ENCODE measurements around the gene RASSF5. TPM values are rescaled to one million over a fixed set of nuclear protein-coding genes. Genes with fewer than 3 reads are reported as not detected.

RASSF5 gene
- total and polyA plus RNA-seq, 9 of the 15 experiments (the other 6 are each of a cell fraction or from before 2014, with no cell fraction given) = 6.1 to 41.0 (median 25.2) TPM

DNA sequence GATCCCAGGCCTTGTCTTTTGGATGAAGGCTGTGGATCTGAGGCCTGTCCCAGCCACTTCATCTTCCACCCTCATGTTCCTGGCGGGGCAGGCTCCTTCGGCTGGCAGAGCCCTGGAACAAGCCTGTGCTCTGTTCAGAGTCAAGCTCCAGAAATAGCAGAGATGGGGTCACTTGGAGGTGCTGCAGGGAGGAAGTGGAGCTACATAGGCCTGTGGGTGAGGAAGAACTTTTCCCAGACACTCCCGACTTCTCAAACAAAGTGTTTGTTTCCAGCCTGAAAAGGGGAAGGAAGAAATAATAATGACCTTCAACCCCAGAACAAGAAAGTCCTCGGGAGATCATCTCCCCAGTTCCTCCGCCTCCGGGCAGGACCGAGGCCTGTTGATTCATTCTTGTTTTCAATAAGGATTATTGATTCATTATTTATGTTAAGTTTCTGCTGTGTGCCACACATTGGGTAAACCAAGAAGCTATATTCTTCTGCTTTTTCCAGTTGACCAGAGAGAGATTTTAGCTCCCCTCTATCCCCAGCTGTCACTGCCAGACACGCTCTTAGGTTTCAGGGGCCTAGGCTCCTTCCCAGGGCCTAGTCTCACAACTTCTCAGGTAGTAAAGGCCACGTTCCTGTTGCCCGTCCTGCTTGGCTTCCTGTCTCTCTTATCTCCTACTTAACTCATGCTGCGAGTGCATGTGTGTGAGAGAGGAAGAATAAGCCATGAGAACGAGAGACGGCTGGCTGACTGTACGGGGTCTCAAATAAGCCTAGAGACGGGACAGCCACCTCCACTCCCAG is 20.1 kb upstream of the RASSF5 start (continued):
- TF ChIP-seq, protein P1, sequence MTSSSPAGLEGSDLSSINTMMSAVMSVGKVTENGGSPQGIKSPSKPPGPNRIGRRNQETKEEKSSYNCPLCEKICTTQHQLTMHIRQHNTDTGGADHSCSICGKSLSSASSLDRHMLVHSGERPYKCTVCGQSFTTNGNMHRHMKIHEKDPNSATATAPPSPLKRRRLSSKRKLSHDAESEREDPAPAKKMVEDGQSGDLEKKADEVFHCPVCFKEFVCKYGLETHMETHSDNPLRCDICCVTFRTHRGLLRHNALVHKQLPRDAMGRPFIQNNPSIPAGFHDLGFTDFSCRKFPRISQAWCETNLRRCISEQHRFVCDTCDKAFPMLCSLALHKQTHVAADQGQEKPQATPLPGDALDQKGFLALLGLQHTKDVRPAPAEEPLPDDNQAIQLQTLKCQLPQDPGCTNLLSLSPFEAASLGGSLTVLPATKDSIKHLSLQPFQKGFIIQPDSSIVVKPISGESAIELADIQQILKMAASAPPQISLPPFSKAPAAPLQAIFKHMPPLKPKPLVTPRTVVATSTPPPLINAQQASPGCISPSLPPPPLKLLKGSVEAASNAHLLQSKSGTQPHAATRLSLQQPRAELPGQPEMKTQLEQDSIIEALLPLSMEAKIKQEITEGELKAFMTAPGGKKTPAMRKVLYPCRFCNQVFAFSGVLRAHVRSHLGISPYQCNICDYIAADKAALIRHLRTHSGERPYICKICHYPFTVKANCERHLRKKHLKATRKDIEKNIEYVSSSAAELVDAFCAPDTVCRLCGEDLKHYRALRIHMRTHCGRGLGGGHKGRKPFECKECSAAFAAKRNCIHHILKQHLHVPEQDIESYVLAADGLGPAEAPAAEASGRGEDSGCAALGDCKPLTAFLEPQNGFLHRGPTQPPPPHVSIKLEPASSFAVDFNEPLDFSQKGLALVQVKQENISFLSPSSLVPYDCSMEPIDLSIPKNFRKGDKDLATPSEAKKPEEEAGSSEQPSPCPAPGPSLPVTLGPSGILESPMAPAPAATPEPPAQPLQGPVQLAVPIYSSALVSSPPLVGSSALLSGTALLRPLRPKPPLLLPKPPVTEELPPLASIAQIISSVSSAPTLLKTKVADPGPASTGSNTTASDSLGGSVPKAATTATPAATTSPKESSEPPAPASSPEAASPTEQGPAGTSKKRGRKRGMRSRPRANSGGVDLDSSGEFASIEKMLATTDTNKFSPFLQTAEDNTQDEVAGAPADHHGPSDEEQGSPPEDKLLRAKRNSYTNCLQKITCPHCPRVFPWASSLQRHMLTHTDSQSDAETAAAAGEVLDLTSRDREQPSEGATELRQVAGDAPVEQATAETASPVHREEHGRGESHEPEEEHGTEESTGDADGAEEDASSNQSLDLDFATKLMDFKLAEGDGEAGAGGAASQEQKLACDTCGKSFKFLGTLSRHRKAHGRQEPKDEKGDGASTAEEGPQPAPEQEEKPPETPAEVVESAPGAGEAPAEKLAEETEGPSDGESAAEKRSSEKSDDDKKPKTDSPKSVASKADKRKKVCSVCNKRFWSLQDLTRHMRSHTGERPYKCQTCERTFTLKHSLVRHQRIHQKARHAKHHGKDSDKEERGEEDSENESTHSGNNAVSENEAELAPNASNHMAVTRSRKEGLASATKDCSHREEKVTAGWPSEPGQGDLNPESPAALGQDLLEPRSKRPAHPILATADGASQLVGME (CRISPR knock-in tag; IDR thresholded peaks at IDR 0.05) = no peak
- TF ChIP-seq CREBBP (IDR thresholded peaks at IDR 0.05; ENCODE audit: low read depth, low read length) (no peak), TSC22D4 (tag; IDR thresholded peaks at IDR 0.05) (no peak), MCM5 (IDR thresholded peaks at IDR 0.05; ENCODE audit: low read depth) (no peak), ZNF764 (CRISPR knock-in tag; IDR thresholded peaks at IDR 0.05; ENCODE audit: low read depth) (no peak)
- TF ChIP-seq, protein P2, sequence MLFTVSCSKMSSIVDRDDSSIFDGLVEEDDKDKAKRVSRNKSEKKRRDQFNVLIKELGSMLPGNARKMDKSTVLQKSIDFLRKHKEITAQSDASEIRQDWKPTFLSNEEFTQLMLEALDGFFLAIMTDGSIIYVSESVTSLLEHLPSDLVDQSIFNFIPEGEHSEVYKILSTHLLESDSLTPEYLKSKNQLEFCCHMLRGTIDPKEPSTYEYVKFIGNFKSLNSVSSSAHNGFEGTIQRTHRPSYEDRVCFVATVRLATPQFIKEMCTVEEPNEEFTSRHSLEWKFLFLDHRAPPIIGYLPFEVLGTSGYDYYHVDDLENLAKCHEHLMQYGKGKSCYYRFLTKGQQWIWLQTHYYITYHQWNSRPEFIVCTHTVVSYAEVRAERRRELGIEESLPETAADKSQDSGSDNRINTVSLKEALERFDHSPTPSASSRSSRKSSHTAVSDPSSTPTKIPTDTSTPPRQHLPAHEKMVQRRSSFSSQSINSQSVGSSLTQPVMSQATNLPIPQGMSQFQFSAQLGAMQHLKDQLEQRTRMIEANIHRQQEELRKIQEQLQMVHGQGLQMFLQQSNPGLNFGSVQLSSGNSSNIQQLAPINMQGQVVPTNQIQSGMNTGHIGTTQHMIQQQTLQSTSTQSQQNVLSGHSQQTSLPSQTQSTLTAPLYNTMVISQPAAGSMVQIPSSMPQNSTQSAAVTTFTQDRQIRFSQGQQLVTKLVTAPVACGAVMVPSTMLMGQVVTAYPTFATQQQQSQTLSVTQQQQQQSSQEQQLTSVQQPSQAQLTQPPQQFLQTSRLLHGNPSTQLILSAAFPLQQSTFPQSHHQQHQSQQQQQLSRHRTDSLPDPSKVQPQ (CRISPR knock-in tag; IDR thresholded peaks at IDR 0.05; ENCODE audit: borderline replicate concordance) = no peak
- TF ChIP-seq, protein P3, sequence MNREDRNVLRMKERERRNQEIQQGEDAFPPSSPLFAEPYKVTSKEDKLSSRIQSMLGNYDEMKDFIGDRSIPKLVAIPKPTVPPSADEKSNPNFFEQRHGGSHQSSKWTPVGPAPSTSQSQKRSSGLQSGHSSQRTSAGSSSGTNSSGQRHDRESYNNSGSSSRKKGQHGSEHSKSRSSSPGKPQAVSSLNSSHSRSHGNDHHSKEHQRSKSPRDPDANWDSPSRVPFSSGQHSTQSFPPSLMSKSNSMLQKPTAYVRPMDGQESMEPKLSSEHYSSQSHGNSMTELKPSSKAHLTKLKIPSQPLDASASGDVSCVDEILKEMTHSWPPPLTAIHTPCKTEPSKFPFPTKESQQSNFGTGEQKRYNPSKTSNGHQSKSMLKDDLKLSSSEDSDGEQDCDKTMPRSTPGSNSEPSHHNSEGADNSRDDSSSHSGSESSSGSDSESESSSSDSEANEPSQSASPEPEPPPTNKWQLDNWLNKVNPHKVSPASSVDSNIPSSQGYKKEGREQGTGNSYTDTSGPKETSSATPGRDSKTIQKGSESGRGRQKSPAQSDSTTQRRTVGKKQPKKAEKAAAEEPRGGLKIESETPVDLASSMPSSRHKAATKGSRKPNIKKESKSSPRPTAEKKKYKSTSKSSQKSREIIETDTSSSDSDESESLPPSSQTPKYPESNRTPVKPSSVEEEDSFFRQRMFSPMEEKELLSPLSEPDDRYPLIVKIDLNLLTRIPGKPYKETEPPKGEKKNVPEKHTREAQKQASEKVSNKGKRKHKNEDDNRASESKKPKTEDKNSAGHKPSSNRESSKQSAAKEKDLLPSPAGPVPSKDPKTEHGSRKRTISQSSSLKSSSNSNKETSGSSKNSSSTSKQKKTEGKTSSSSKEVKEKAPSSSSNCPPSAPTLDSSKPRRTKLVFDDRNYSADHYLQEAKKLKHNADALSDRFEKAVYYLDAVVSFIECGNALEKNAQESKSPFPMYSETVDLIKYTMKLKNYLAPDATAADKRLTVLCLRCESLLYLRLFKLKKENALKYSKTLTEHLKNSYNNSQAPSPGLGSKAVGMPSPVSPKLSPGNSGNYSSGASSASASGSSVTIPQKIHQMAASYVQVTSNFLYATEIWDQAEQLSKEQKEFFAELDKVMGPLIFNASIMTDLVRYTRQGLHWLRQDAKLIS (CRISPR knock-in tag; IDR thresholded peaks at IDR 0.05) = no peak
- TF ChIP-seq, protein P4, sequence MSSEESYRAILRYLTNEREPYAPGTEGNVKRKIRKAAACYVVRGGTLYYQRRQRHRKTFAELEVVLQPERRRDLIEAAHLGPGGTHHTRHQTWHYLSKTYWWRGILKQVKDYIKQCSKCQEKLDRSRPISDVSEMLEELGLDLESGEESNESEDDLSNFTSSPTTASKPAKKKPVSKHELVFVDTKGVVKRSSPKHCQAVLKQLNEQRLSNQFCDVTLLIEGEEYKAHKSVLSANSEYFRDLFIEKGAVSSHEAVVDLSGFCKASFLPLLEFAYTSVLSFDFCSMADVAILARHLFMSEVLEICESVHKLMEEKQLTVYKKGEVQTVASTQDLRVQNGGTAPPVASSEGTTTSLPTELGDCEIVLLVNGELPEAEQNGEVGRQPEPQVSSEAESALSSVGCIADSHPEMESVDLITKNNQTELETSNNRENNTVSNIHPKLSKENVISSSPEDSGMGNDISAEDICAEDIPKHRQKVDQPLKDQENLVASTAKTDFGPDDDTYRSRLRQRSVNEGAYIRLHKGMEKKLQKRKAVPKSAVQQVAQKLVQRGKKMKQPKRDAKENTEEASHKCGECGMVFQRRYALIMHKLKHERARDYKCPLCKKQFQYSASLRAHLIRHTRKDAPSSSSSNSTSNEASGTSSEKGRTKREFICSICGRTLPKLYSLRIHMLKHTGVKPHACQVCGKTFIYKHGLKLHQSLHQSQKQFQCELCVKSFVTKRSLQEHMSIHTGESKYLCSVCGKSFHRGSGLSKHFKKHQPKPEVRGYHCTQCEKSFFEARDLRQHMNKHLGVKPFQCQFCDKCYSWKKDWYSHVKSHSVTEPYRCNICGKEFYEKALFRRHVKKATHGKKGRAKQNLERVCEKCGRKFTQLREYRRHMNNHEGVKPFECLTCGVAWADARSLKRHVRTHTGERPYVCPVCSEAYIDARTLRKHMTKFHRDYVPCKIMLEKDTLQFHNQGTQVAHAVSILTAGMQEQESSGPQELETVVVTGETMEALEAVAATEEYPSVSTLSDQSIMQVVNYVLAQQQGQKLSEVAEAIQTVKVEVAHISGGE (CRISPR knock-in tag; IDR thresholded peaks at IDR 0.05) = 0 out of 6 replicates have a peak, but pooled peaks of 1 of the 3 experiments have one; percentile 47

All from K562 (cell line).